ENCODE data around the gene TCN2.
"Not testable (repeated sequence)": the region's sequence is repeated elsewhere in the genome, so short reads cannot be mapped to it uniquely, and the experiment has no call there.

TCN2 gene

GRCh38 chr22:30611197-30611596 is 4.2 kb downstream of the TCN2 start:
- DNase-seq (no peak), ATAC-seq (no peak)

- ATAC-seq (no peak), DNase-seq (no peak)
Measured at GRCh38 chr22:30612789-30613188, 5.8 kb downstream of the TCN2 start.

GRCh38 chr22:30614268-30614667 is 7.3 kb downstream of the TCN2 start:
- DNase-seq (no peak), ATAC-seq (no peak)

DNA sequence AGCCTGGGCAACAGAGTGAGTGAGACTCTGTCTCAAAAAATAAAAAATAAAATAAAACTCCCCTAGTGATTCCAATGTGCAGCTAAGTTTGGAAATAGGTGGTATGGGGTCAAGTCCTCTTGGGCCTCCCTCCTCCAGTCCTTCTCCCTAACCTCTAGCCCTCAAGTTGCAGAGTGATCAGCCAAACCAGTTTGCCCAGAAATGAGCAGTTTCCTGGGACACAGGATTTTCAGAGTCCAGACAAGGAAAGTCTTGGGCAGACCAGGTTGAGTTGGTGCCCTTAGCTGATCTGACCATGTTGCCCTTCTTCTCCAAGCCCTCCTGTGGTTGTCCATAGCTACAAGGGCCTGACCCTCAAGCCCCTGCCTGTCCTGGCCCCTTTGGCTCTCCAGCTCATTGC is 7.9 kb downstream of the TCN2 start:
- DNase-seq (no peak), ATAC-seq (no peak)

DNA sequence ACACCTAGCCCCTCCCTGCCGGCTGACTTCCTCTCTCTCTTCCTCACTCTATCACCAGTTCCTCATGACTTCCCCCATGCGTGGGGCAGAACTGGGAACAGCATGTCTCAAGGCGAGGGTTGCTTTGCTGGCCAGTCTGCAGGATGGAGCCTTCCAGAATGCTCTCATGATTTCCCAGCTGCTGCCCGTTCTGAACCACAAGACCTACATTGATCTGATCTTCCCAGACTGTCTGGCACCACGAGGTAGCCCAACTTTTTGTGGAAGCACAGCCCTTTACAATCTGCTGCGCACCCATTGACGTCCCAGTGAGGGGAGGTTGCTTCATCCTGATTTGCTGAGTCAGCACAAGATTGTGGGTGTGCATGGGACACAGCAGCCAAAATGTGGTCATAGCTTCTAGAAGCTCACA is 8.6 kb downstream of the TCN2 start:
- ATAC-seq, result no peak
- no peak for DNase-seq

DNA sequence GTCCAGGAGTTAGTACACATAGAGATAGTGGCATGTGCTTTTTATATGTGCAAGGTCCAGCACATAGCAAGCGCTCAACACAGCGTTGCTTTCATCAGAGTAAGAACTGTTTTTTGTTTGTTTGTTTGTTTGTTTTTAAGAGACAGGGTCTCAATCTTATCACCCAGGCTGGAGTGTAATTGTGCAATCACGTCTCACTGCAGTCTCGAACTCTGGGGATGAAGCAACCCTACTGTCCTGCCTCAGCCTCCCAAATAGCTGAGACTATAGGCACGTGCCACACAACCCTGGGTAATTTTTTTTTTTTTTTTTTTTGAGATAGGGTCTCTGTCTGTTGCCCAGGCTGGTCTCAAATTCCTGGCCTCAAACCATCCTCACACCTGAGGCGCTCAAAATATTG is 10.8 kb downstream of the TCN2 start:
- no peak for DNase-seq
- ATAC-seq, result no peak

DNA sequence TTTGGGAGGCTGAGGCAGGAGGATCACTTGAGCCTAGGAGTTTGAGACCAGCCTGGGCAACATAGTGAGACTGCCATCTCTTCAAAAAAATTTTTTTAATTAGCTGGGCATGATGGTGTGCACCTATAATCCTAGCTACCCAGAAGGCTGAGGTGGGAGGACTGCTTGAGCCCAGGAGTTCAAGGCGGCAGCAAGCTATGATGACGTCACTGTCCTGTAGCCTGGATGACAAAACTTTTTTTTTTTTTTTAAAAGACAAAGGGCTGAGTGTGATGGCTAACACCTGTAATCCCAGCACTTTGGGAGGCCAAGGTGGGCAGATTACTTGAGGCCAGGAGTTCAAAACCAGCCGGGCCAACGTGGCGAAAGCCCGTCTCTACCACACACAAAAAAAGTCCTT is 12.9 kb downstream of the TCN2 start:
- ATAC-seq, DNase-seq: not testable (repeated sequence)

- DNase-seq (no peak), ATAC-seq (peak; percentile 34)
Measured at GRCh38 chr22:30626413-30626812, 19.4 kb downstream of the TCN2 start.

GRCh38 chr22:30627471-30627870 is 20.5 kb downstream of the TCN2 start:
- no peak for DNase-seq
- no peak for ATAC-seq

DNA sequence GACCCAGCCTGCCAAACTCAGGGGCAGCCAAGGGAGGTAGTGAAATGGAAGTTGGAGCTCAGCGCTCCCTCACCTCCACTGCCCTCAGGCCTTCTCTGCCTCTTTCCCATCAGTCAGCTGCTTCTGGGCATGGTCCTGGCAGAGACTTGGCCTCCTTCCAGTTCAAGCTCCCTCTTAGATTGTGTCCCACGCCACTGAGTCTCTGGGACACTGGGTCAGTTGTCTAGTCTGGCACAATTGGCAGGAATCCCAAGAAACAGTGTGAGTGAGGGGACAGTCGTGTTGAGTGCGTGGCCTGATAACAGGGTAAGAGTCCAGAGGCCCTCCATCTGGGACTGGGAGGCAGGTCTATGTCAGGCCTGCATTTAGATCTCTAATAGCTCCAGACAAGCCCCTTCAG is 21.5 kb downstream of the TCN2 start:
- ATAC-seq (no peak), DNase-seq (no peak)

- DNase-seq, ATAC-seq: not testable (repeated sequence)
Measured at GRCh38 chr22:30631469-30631868, 24.5 kb downstream of the TCN2 start.

GRCh38 chr22:30634471-30635233 is 27.7 kb downstream of the TCN2 start:
- peak; percentile 70 for ATAC-seq
- DNase-seq, result peak; percentile 93

DNA sequence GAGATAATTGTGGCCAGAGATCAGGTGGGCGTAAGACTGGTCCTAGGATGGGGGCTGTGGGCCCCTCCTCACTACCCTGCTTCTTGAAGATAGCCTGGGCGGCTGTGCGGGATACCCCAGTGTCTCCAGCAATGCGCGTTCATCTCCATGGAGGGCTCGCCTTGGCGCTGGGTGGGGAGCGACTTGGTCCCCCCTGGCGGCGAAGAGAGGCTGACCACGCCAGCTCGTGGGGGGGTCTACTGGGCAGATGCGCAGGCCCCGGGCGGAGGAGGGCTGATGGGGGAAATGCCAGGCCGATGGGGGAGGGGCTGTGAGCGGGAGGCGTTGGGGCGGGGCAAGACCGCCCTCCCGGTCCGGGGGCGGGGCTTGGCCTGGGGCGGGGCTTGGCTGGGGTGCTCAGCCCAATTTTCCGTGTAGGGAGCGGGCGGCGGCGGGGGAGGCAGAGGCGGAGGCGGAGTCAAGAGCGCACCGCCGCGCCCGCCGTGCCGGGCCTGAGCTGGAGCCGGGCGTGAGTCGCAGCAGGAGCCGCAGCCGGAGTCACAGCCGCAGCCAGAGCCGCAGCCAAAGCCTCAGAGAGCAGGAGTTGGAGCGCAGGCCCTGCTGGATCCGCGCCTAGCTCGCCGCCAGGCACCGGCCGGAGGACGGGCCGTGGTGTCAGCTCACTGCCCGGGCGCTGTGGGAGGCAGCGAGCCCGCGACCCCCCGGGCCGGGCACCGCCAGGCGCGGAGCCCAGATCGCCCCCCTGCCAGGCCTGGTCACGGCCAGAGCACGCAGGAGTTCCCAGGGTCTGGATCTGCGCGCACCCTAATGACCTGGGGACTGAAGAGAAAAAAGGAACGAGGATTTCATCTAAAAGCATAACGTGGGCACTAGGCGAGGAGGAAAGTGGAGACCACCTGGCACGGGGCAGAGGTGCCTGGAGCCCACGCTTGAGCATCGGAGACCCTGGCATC is 28.6 kb downstream of the TCN2 start, which contains the start of gene SLC35E4:
Gene SLC35E4 (plus strand): TSS at position 509 of the 953 bp plus-strand sequence. CDS start 670 bp downstream, outside the sequence.
- peak; percentile 86 for ATAC-seq
- DNase-seq, result peak; percentile 99

- peak; percentile 24 for DNase-seq
- ATAC-seq, result no peak
Measured at GRCh38 chr22:30636226-30637077, 29.5 kb downstream of the TCN2 start.

DNA sequence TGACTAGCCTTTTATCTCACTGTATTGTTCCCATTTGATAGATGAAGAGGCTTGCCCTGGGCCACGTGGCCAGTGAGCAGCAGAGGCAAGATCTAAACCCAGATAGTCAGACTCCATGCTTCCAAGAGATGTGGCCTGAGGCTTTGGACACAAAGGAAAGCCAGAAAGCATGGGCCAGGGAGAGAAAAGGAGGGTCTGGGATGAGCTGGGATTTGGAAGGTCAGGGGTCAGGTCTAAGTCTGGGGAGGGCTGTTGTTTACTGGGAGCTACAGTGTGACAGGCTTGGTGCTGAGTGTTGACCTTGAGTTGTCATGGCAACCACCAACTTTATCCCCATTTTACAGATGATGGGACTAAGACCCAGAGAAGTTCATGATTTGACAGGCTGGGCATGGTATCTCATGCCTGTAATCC is 30.7 kb downstream of the TCN2 start:
- no peak for ATAC-seq
- no peak for DNase-seq

- DNase-seq (no peak), ATAC-seq (no peak)
Measured at GRCh38 chr22:30640361-30640760, 33.4 kb downstream of the TCN2 start.

- no peak for ATAC-seq
Measured at GRCh38 chr22:30640839-30641430, 34.0 kb downstream of the TCN2 start.

DNA sequence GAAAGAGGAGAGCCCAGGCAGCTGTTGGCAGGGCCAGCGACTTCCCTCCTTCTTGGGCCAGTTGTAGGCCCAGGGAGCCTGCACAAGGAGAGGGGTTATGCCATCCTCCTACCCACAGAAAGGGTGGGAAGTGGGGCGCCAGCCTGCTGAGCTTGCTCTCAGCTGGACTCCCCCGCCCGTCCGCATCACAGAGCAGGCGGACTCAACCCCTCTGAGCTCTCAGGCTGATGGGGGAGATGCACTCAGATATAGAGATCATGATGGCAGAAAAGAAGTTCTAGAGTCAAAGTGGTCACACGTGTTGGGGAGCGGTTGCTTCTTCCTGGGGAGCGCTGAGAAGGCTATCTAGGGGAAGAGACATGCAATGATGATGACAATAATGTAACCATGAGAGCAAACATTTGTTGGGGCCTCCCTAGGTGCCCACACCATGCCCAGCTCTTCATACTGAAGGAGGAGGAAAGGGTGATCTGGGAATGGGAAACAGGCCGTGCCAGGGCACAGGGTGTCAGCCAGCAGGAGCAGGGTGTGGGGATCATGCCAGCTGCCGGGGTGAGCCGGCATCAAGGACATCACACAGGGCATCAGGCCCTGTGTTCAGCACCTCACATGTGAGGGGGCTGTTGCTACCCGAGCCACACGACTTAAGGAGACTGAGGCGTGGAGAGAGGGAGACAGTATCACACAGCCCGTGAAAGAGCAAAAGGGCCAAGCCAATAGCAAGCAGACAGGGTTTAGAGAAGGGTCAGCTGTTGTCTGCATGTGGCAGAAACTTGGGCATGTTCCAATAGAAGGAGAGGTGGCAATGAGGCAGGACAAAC is 36.3 kb downstream of the TCN2 start:
- ATAC-seq (no peak), DNase-seq (no peak)

More at GRCh38 chr22:30640839-30641430, 34.0 kb downstream of the TCN2 start:
- DNase-seq, result no peak

DNA sequence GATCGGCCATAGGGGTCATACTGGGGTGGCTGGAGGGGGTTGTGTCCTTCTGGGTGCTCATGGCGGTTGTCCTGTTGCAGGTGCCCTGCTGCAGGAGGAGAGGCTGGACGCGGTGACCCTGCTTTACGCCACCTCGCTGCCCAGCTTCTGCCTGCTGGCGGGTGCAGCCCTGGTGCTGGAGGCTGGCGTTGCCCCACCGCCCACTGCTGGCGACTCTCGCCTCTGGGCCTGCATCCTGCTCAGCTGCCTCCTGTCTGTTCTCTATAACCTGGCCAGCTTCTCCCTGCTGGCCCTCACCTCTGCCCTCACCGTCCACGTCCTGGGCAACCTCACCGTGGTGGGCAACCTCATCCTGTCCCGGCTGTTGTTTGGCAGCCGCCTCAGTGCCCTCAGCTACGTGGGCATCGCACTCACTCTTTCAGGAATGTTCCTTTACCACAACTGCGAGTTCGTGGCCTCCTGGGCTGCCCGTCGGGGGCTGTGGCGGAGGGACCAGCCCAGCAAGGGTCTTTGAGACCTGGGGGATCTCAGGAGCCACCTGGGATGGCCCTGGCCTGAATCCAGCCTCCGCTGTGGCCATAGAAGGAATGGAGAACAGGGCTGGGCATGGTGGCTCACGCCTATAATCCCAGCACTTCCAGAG is 39.7 kb downstream of the TCN2 start:
- ATAC-seq (no peak), DNase-seq (no peak)

GRCh38 chr22:30647536-30647935 is 40.6 kb downstream of the TCN2 start:
- ATAC-seq (no peak), DNase-seq (no peak)
